Mucosa of descending colon (tissue), 3 donors: Measurements from ENCODE around the gene JPT1. TPM values are rescaled to one million over a fixed set of nuclear protein-coding genes. Genes with fewer than 3 reads are reported as not detected.
"Not testable (repeated sequence)": the region's sequence is repeated elsewhere in the genome, so short reads cannot be mapped to it uniquely, and the experiment has no call there.

Experiments
- ATAC-seq: fragments of 200-7000 bp; cut with Tn5 transposase; one replicate; pipeline ENCODE4 v1.9.1; 2020; ENCODE audit warnings: mild to moderate bottlenecking, moderate library complexity
- DNase-seq, 3 donors: peaks; one replicate each; pipeline ENCODE4 v3.0.0-alpha.2; 2020
- H3K36me3 ChIP-seq: fragments of 200-600 bp; one replicate; pipeline ENCODE4 v1.8.0; 2021; ENCODE audit warnings: low read depth, mild to moderate bottlenecking
- H3K4me1 ChIP-seq: fragments of 200-600 bp; one replicate; pipeline ENCODE4 v1.8.0; 2021; ENCODE audit warnings: low read depth, mild to moderate bottlenecking
- H3K4me3 ChIP-seq: fragments of 200-600 bp; one replicate; pipeline ENCODE4 v1.8.0; 2021; ENCODE audit warnings: mild to moderate bottlenecking
- H3K9me3 ChIP-seq: fragments of 200-600 bp; one replicate; pipeline ENCODE4 v1.8.0; 2021; ENCODE audit warnings: mild to moderate bottlenecking
- intact Hi-C, 2 donors: fragments of 100-400 bp; cut with DNase I in 1 of 2; cut with micrococcal nuclease in 1 of 2; formaldehyde crosslinking; loops; one replicate each; pipeline versions ENCODE4 v1.11.0 to v1.11.1; 2022; cut with DNase I, micrococcal nuclease
- total RNA-seq, 3 donors: library from RNA; stranded (reverse); fragmentation: NEBNext Ultra II Directional in 2 of 3; extraction: Animal tissue kit (Norgen Biotek cat#: 25700) in 2 of 3; gene quantifications; one replicate each; pipeline versions ENCODE4 v1.2.1 to v1.2.4, GENCODE V29; 2021 to 2023
- TF ChIP-seq, protein P1 (sequence below): fragments of 200-600 bp; IDR thresholded peaks from one replicate; pipeline ENCODE4 v1.8.0; 2022; ENCODE audit warnings: antibody characterized with exemption, mild to moderate bottlenecking
- donor health status: DM: no; HTN: no; CAD: no; lungs with moderate emphysema.
- donor health status: DM: no; HTN: no; CAD: no.
- donor health status: DM: no; HTN: yes; CAD: no.

JPT1 gene
- total RNA-seq, 3 donors from 2014 or later, result 105 to 314 (median 209) TPM

DNA sequence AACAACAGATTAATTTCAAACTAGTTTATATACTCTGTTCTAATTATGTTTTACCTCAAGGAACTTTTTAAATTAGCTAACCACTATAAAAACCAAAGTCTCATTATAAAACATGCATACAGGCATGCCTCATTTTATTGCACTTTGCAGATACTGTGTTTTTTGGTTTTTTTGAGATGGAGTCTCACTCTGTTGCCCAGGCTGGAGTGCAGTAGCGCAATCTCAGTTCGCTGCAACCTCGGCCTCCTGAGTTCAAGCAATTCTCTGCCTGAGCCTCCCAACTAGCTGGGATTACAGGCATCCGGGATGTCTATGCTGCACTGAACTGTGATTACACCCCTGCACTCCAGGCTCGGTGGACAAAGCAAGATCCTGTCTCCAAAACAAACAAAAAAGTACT lies 8.8 kb upstream of the JPT1 start:
- intact Hi-C loops, result no loop called here
- no peak for ATAC-seq
- Histone ChIP-seq H3K36me3 (no peaks in the 10 kb centered on the region), H3K4me1 (no peaks in the 10 kb centered on the region), H3K4me3 (no peak overlapping the region), H3K9me3 (no peaks in the 10 kb centered on the region)
- peak in 1 of 3 donors; percentile 8 for DNase-seq
- TF ChIP-seq, protein P1, sequence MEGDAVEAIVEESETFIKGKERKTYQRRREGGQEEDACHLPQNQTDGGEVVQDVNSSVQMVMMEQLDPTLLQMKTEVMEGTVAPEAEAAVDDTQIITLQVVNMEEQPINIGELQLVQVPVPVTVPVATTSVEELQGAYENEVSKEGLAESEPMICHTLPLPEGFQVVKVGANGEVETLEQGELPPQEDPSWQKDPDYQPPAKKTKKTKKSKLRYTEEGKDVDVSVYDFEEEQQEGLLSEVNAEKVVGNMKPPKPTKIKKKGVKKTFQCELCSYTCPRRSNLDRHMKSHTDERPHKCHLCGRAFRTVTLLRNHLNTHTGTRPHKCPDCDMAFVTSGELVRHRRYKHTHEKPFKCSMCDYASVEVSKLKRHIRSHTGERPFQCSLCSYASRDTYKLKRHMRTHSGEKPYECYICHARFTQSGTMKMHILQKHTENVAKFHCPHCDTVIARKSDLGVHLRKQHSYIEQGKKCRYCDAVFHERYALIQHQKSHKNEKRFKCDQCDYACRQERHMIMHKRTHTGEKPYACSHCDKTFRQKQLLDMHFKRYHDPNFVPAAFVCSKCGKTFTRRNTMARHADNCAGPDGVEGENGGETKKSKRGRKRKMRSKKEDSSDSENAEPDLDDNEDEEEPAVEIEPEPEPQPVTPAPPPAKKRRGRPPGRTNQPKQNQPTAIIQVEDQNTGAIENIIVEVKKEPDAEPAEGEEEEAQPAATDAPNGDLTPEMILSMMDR, result no peak

DNA sequence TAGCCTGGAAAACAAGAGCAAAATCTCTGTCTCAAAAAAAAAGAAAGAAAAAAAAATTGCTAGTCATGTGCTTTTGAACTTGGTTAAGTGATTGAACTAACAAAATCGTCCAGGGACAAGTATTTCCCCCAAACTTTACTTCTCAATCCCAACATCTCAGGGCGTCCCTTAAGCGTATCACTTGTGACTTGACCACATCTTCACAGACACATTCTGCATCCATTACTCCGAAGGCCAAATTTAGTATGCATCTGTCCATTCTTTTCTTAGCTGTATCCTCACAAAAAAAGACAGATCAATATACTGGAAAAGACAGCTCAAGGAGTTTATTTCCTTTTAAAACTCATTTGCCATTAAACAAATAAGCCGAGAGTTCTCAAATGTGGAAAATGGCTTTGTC lies 5.9 kb upstream of the JPT1 start:
- Histone ChIP-seq H3K4me1 (peaks cover 1% of the 10 kb centered on the region), H3K9me3 (no peaks in the 10 kb centered on the region), H3K4me3 (no peak overlapping the region), H3K36me3 (no peaks in the 10 kb centered on the region)
- DNase-seq (no peak), ATAC-seq (no peak)
- TF ChIP-seq, protein P1, result no peak
- intact Hi-C loops, result no loop called here

DNA sequence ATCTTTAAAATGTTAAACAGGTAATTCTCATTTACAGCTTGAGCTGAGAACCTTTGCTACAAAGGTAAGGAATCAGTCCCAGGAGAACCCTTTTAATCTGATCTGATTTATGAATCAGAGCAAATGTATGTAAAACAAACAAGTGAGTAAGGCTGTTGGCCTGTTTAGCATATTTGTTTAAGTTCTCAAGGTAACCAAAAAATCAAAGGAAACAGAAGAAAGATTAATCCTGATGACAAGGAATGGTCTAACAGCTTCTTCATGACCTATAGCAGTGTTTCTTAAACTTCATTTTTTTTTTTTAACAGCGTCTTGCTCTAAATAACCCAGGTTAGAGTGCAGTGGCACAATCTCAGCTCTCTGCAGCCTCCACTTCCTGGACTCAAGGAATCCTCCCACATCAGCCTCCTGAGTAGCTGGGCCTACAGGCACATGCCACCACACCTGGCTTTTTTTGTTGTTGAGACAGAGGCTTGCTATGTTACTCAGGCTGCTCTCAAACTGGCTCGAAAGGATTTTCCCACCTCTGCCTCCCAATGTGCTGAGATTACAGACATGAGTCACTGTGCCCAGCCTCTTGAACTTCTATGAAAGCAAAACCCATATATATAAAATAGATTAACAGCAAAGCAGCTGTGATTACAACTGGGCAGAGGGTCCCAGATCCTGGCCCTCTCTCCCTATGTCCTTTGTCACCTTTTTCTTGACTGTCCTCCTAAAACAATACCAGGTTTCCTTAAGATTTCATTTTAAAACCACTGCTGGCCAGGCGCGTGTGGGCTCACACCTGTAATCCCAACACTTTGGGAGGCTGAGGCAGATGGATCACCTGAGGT lies 5.1 kb upstream of the JPT1 start:
- Histone ChIP-seq H3K36me3 (no peaks in the 10 kb centered on the region), H3K4me3 (no peak overlapping the region), H3K4me1 (peaks cover 9% of the 10 kb centered on the region), H3K9me3 (no peaks in the 10 kb centered on the region)
- TF ChIP-seq, protein P1, result no peak
- no peak for DNase-seq
- peak; percentile 32 for ATAC-seq
- intact Hi-C loops, result no loop called here

DNA sequence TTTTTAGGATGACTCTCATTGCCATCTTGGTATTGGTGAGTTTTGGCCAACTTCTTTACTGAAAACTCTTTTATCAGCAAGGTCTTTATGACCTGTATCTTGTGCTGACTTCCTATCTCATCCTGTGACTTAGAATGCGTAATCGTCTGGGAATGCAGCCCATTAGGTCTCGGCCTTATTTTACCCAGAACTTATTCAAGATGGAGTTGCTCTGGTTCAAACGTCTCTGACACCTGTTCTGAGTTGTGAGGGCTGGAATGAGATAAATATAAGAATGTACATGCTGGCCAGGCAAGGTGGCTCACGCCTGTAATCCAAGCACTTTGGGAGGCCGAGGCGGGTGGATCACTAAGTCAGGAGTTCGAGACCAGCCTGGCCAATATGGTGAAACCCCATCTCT lies 4.2 kb upstream of the JPT1 start:
- H3K4me3 ChIP-seq, ATAC-seq, H3K36me3 ChIP-seq, intact Hi-C loops, H3K9me3 ChIP-seq, DNase-seq, H3K4me1 ChIP-seq: not testable (repeated sequence)

DNA sequence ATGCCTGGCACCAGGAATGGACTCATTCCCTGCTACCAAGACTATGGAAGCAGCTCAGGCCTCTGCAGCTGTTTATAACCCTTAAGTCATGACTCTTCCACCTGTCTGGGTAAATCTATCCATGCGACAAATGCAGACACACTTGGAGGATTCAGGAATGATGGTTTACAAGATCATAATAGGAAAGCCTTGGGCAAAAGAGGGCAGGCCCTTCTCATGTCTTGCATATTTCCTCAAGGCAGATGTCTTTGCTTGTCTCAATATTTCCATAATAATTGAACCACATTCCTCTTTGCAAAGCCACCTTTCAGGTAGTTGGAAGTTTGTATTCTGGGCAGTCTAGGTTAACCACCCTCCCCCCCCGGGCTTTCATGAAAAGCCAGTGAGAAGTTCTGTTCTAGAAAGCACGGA lies 884 bp upstream of the JPT1 start:
- no peaks in the 10 kb centered on the region for H3K9me3 ChIP-seq
- DNase-seq (no peak), ATAC-seq (no peak)
- TF ChIP-seq, protein P1, result no peak
- no peaks in the 10 kb centered on the region for H3K36me3 ChIP-seq
- H3K4me1 ChIP-seq, result peaks cover 9% of the 10 kb centered on the region
- no peak overlapping the region for H3K4me3 ChIP-seq
- intact Hi-C loops, result no loop called here

DNA sequence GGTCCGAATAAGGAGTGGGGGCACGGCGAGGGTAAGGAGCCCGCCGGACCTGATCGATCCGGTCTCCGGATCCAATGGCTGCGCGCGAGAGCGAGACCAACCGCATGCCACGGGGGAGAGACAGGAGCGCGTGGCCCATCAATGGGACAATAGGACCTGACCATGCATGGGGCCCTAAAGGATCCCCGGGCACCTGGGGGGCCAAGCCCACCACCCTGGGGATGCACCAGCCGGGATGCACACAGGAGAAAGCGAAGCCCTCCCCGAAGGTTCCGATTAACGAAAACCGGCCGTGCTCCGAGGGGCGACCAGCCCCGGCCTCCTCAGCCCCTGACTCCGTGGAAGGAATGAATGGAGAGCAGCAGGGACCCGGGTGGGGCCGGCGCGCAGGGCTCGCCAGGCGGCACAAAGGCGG lies 525 bp downstream of the JPT1 start:
- TF ChIP-seq, protein P1, result no peak
- DNase-seq (peak; percentile 39 to 67 (median 61)), ATAC-seq (peak; percentile 33)
- intact Hi-C loops, result no loop called here
- Histone ChIP-seq H3K4me3 (peak overlapping the region; percentile 82), H3K36me3 (no peaks in the 10 kb centered on the region), H3K9me3 (no peaks in the 10 kb centered on the region), H3K4me1 (peaks cover 9% of the 10 kb centered on the region)
